Natural killer cell (primary cell): Measurements from ENCODE around the gene COA5. TPM values are rescaled to one million over a fixed set of nuclear protein-coding genes. Genes with fewer than 3 reads are reported as not detected.

ENCODE experiments used
- ATAC-seq, 3 donors: fragments of 150-1000 bp in 2 of 3; fragments of 200-7000 bp in 1 of 3; cut with Tn5 transposase; 1 replicate in 1 of 3; 2 replicates in 2 of 3; pipeline ENCODE4 v1.10.0; 2021; ENCODE audit warnings: mild to moderate bottlenecking in 2 of 3, moderate library complexity in 2 of 3
- DNase-seq, 2 donors: peaks; one replicate each; pipeline versions ENCODE4 v3.0.0 to v3.0.0-alpha.2; 2013 to 2021; ENCODE audit warnings: mixed read lengths in 1 of 2
- H3K27ac ChIP-seq: one replicate; pipeline ENCODE4 v1.5.1; 2013; ENCODE audit warnings: mild to moderate bottlenecking, low read length
- H3K27me3 ChIP-seq: one replicate; pipeline ENCODE4 v1.6.1; 2013; ENCODE audit warnings: low read length; ENCODE audit not compliant: control insufficient read depth, insufficient read depth
- H3K36me3 ChIP-seq: one replicate; pipeline ENCODE4 v1.6.1; 2013; ENCODE audit warnings: low read length; ENCODE audit not compliant: control insufficient read depth, insufficient read depth
- H3K4me1 ChIP-seq: one replicate; pipeline ENCODE4 v1.6.1; 2013; ENCODE audit warnings: low read length; ENCODE audit not compliant: control insufficient read depth, insufficient read depth
- H3K4me3 ChIP-seq: one replicate; pipeline ENCODE4 v1.5.1; 2013; ENCODE audit warnings: low read length
- H3K9me3 ChIP-seq: one replicate; pipeline ENCODE4 v1.6.1; 2013; ENCODE audit warnings: low read length; ENCODE audit not compliant: control insufficient read depth, insufficient read depth
- H3K27ac Mint-ChIP-seq, 2 donors: one replicate each; pipeline ENCODE4 v1.8.0; 2022; ENCODE audit warnings: mild to moderate bottlenecking in 2 of 2, mixed read lengths in 2 of 2, moderate library complexity in 1 of 2
- H3K27me3 Mint-ChIP-seq, 2 donors: one replicate each; pipeline ENCODE4 v1.8.0; 2022; ENCODE audit warnings: low read depth in 2 of 2, mixed read lengths in 2 of 2
- H3K36me3 Mint-ChIP-seq: one replicate; pipeline ENCODE4 v1.8.0; 2022; ENCODE audit warnings: mixed read lengths
- H3K4me1 Mint-ChIP-seq, 2 donors: one replicate each; pipeline ENCODE4 v1.8.0; 2022; ENCODE audit warnings: mixed read lengths in 2 of 2
- H3K4me3 Mint-ChIP-seq: one replicate; pipeline ENCODE4 v1.8.0; 2022; ENCODE audit warnings: mild to moderate bottlenecking, moderate library complexity, mixed read lengths
- H3K9me3 Mint-ChIP-seq, 2 donors: one replicate each; pipeline ENCODE4 v1.8.0; 2022; ENCODE audit warnings: mixed read lengths in 2 of 2
- WGBS: methylation state at CpG from one replicate; pipeline ENCODE4 v1.1.7; 2013; ENCODE audit warnings: missing lambda C conversion rate; ENCODE audit not compliant: insufficient coverage; 5-methylcytosine and 5-hydroxymethylcytosine counted together
- intact Hi-C: fragments of 100-400 bp; cut with micrococcal nuclease; formaldehyde crosslinking; loops from one replicate; pipeline ENCODE4 v1.14.2; 2022
- total RNA-seq, 4 donors: library from RNA; stranded (reverse); fragments of 120-200 nt in 1 of 4; gene quantifications; one replicate each; pipeline versions ENCODE4 v1.2.3 to v1.2.4, GENCODE V29; 2013 to 2022
- TF ChIP-seq, protein P1 (sequence below): fragments of 200-600 bp; IDR thresholded peaks from one replicate; pipeline ENCODE4 v1.8.0; 2022; ENCODE audit warnings: antibody characterized with exemption

The COA5 gene
- total RNA-seq, 3 donors from 2014 or later (not counting 1 experiment from before 2014, with no cell fraction given), result 27.4 to 39.6 (median 36.1) TPM

GRCh38 chr2:98571796-98572195 lies 36.5 kb downstream of the COA5 start:
- Mint-ChIP-seq H3K9me3 (no peaks in the 10 kb centered on the region), H3K36me3 (peaks cover 12% of the 10 kb centered on the region), H3K27ac (peak overlapping the region in 1 of 2 donors; percentile 84), H3K4me3 (no peak overlapping the region), H3K27me3 (no peaks in the 10 kb centered on the region), H3K4me1 (peaks cover 10 to 17% of the 10 kb centered on the region in 2 donors)
- H3K4me1 ChIP-seq, result no peaks in the 10 kb centered on the region
- H3K27ac ChIP-seq, result no peak overlapping the region
- 97% methylated on average over 9 of the region's 9 CpGs for WGBS
- no peak overlapping the region for H3K4me3 ChIP-seq
- intact Hi-C loops, result no loop called here
- peaks cover 96% of the 10 kb centered on the region for H3K36me3 ChIP-seq
- no peaks in the 10 kb centered on the region for H3K27me3 ChIP-seq
- DNase-seq (no peak), ATAC-seq (no peak)
- H3K9me3 ChIP-seq, result no peaks in the 10 kb centered on the region
- TF ChIP-seq, protein P1, sequence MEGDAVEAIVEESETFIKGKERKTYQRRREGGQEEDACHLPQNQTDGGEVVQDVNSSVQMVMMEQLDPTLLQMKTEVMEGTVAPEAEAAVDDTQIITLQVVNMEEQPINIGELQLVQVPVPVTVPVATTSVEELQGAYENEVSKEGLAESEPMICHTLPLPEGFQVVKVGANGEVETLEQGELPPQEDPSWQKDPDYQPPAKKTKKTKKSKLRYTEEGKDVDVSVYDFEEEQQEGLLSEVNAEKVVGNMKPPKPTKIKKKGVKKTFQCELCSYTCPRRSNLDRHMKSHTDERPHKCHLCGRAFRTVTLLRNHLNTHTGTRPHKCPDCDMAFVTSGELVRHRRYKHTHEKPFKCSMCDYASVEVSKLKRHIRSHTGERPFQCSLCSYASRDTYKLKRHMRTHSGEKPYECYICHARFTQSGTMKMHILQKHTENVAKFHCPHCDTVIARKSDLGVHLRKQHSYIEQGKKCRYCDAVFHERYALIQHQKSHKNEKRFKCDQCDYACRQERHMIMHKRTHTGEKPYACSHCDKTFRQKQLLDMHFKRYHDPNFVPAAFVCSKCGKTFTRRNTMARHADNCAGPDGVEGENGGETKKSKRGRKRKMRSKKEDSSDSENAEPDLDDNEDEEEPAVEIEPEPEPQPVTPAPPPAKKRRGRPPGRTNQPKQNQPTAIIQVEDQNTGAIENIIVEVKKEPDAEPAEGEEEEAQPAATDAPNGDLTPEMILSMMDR, result no peak

- Mint-ChIP-seq H3K4me3 (no peak overlapping the region), H3K27ac (peak overlapping the region in 1 of 2 donors; percentile 84), H3K9me3 (no peaks in the 10 kb centered on the region), H3K27me3 (no peaks in the 10 kb centered on the region), H3K36me3 (peaks cover 18% of the 10 kb centered on the region), H3K4me1 (peaks cover 12 to 23% of the 10 kb centered on the region in 2 donors)
- 96% methylated on average over 13 of the region's 13 CpGs for WGBS
- Histone ChIP-seq H3K36me3 (peaks cover 96% of the 10 kb centered on the region), H3K4me1 (no peaks in the 10 kb centered on the region), H3K9me3 (no peaks in the 10 kb centered on the region), H3K27ac (no peak overlapping the region), H3K4me3 (no peak overlapping the region), H3K27me3 (no peaks in the 10 kb centered on the region)
- TF ChIP-seq, protein P1, result no peak
- DNase-seq, result no peak
- intact Hi-C loops, result no loop called here
- no peak for ATAC-seq
Measured at GRCh38 chr2:98571121-98571701, 37.1 kb downstream of the COA5 start.

DNA sequence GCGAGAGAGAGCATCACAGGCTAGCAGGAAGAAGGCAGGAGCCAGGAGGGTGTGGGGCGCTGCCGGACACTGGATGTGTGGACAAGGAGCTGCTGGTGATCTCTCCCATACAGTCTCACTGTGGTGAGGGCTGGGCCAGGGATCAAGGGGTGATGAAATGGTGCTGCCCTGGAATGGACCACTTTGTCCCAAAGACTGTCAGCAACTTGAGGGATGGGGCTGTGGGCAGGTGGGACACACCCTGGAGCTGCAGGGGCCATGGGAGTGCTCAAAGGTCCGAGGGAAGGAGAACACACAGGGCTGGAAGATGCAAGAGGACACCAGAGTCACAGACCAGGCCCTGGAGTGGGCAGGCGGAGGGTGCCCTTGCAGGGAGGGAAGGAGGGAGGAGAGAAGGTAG lies 38.0 kb downstream of the COA5 start:
- Mint-ChIP-seq H3K27ac (peak overlapping the region; percentile 84 to 86), H3K27me3 (no peaks in the 10 kb centered on the region), H3K4me3 (no peak overlapping the region), H3K36me3 (peaks cover 17% of the 10 kb centered on the region), H3K9me3 (no peaks in the 10 kb centered on the region), H3K4me1 (peaks cover 7 to 25% of the 10 kb centered on the region in 2 donors)
- TF ChIP-seq, protein P1, result no peak
- H3K9me3 ChIP-seq, result no peaks in the 10 kb centered on the region
- H3K27me3 ChIP-seq, result no peaks in the 10 kb centered on the region
- ATAC-seq, result no peak
- H3K27ac ChIP-seq, result no peak overlapping the region
- H3K4me3 ChIP-seq, result no peak overlapping the region
- no peaks in the 10 kb centered on the region for H3K4me1 ChIP-seq
- no peak for DNase-seq
- intact Hi-C loops, result no loop called here
- H3K36me3 ChIP-seq, result peaks cover 96% of the 10 kb centered on the region
- WGBS, result 96% methylated on average over 5 of the region's 5 CpGs

DNA sequence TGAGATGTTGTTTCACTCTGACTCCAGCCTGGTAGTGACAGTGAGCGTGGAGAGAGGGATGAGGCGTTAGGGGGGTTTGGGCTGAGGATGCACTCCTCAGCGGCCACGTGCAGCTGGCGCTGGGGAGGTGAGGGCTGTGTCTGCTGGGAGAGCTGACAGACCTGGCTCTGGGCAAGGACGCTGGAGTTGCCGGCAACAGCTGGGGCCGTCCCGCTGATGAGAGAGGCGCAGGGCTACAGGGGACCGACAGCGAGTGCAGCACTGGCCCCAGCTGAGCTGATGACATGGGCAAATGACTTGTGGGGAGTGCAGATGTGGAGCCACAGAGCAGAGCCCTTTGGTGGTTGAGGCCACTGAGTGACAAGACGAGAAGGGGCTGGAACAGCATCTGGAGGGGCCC lies 38.4 kb downstream of the COA5 start:
- TF ChIP-seq, protein P1, result no peak
- WGBS, result 99% methylated on average over 13 of the region's 13 CpGs
- Mint-ChIP-seq H3K36me3 (peaks cover 13% of the 10 kb centered on the region), H3K9me3 (no peaks in the 10 kb centered on the region), H3K4me3 (no peak overlapping the region), H3K27me3 (no peaks in the 10 kb centered on the region), H3K27ac (peak overlapping the region; percentile 84 to 86), H3K4me1 (peaks cover 5 to 25% of the 10 kb centered on the region in 2 donors)
- Histone ChIP-seq H3K27ac (no peak overlapping the region), H3K27me3 (no peaks in the 10 kb centered on the region), H3K9me3 (no peaks in the 10 kb centered on the region), H3K4me3 (no peak overlapping the region), H3K4me1 (no peaks in the 10 kb centered on the region), H3K36me3 (peaks cover 95% of the 10 kb centered on the region)
- intact Hi-C loops, result loop anchor here (1.0 kb wide), 2 partner anchors 157 to 267 kb away; no protein-coding TSS in a partner anchor
- ATAC-seq (no peak), DNase-seq (no peak)
